ENCODE measurements around the gene BECN2.

BECN2 gene

DNA sequence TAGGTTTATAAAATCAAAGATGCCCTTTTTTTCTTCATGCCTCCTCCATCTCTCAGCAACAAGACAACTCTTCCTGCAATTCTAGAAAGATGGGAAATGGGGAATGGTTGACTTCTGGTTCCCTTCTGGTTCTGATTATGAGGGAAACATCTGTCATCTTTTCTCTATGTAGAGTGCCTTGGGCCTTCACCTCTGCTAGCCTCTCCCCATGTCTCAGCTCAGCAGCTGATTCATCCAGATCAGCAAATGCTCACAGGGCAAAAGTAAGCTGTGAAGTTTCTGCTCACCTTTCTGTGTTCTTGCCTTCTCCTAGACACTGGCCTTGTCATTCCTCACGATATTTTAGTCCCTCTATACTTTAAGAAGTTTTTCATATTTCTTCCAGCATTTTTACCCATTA, 17.8 kb upstream of the BECN2 start:
- Histone ChIP-seq H3K4me1 (ENCODE audit: control insufficient read depth, insufficient read depth, low read length, poor library complexity, severe bottlenecking) (no peaks in the 10 kb centered on the region), H3K36me3 (ENCODE audit: control insufficient read depth, insufficient read depth, low read length) (no peaks in the 10 kb centered on the region), H3K4me3 (ENCODE audit: extremely low read depth, insufficient read depth, low read length, poor library complexity, severe bottlenecking) (no peak overlapping the region), H3K9me3 (ENCODE audit: control insufficient read depth, low read length) (no peaks in the 10 kb centered on the region), H3K27ac (ENCODE audit: low read depth, low read length, severe bottlenecking) (no peak overlapping the region)
- 86% methylated on average over 1 of the region's 1 CpG; no CpG with 5 or more reads in 1 of the 2 experiments for WGBS, 2 experiments (ENCODE audit: insufficient coverage in 2 of 2)

- H3K4me3 ChIP-seq (ENCODE audit: extremely low read depth, insufficient read depth, low read length, poor library complexity, severe bottlenecking) = no peak overlapping the region
- no peaks in the 10 kb centered on the region for H3K9me3 ChIP-seq (ENCODE audit: control insufficient read depth, low read length)
- H3K4me1 ChIP-seq (ENCODE audit: control insufficient read depth, insufficient read depth, low read length, poor library complexity, severe bottlenecking) = no peaks in the 10 kb centered on the region
- WGBS, 2 experiments (ENCODE audit: insufficient coverage in 2 of 2) = 92 to 95% methylated on average over 3 of the region's 4 CpGs
- no peaks in the 10 kb centered on the region for H3K36me3 ChIP-seq (ENCODE audit: control insufficient read depth, insufficient read depth, low read length)
- H3K27ac ChIP-seq (ENCODE audit: low read depth, low read length, severe bottlenecking) = no peak overlapping the region
These were observed 14.8 kb upstream of the BECN2 start for GRCh38 chr1:241942738-241943137.

DNA sequence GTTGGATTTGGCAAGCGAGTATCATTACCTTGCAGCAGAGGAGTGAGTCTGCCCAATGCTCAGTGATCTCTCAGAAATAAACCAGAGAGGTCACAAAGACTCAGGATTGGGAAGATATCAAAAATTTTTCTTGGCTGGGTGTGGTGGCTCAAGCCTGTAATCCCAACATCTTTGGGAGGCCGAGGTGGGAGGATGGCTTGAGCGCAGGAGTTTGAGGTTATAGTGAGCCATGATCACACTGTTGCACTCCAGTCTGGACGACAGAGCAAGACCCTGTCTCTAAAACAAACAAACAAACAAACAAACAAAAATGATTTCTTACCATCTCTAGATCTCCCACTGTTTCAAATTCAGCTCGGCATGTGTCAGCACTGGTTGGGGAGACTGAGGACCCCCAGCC, 13.3 kb upstream of the BECN2 start:
- H3K27ac ChIP-seq (ENCODE audit: low read depth, low read length, severe bottlenecking) = no peak overlapping the region
- no peaks in the 10 kb centered on the region for H3K4me1 ChIP-seq (ENCODE audit: control insufficient read depth, insufficient read depth, low read length, poor library complexity, severe bottlenecking)
- 92 to 93% methylated on average over 2 to 3 of the region's 5 CpGs for WGBS, 2 experiments (ENCODE audit: insufficient coverage in 2 of 2)
- no peaks in the 10 kb centered on the region for H3K36me3 ChIP-seq (ENCODE audit: control insufficient read depth, insufficient read depth, low read length)
- no peak overlapping the region for H3K4me3 ChIP-seq (ENCODE audit: extremely low read depth, insufficient read depth, low read length, poor library complexity, severe bottlenecking)
- no peaks in the 10 kb centered on the region for H3K9me3 ChIP-seq (ENCODE audit: control insufficient read depth, low read length)

DNA sequence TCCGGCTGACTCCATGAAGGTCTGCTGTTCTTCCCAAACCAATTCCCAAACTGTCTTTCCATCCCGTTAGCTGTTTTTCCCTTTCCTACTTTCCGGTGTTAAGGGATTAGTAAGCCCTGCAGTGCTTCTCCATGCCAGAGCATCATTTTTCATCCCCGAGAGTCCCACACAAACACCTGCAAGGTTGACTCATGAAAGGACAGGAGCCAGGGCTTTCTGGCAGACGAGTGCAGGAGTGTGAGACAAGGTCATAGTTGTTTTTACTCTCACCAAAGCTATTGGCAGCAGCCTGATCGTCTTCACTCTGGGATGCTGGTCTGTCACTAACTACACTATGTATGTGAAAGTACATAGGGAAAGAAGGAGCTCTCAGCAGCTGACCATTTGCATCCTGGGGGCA, 10.2 kb upstream of the BECN2 start:
- H3K4me3 ChIP-seq (ENCODE audit: extremely low read depth, insufficient read depth, low read length, poor library complexity, severe bottlenecking) = no peak overlapping the region
- WGBS, 2 experiments (ENCODE audit: insufficient coverage in 2 of 2) = 90 to 97% methylated on average over 3 to 5 of the region's 6 CpGs
- no peak overlapping the region for H3K27ac ChIP-seq (ENCODE audit: low read depth, low read length, severe bottlenecking)
- no peaks in the 10 kb centered on the region for H3K4me1 ChIP-seq (ENCODE audit: control insufficient read depth, insufficient read depth, low read length, poor library complexity, severe bottlenecking)
- H3K9me3 ChIP-seq (ENCODE audit: control insufficient read depth, low read length) = no peaks in the 10 kb centered on the region
- no peaks in the 10 kb centered on the region for H3K36me3 ChIP-seq (ENCODE audit: control insufficient read depth, insufficient read depth, low read length)

- Histone ChIP-seq H3K9me3 (ENCODE audit: control insufficient read depth, low read length) (no peaks in the 10 kb centered on the region), H3K27ac (ENCODE audit: low read depth, low read length, severe bottlenecking) (no peak overlapping the region), H3K4me1 (ENCODE audit: control insufficient read depth, insufficient read depth, low read length, poor library complexity, severe bottlenecking) (no peaks in the 10 kb centered on the region), H3K4me3 (ENCODE audit: extremely low read depth, insufficient read depth, low read length, poor library complexity, severe bottlenecking) (no peak overlapping the region), H3K36me3 (ENCODE audit: control insufficient read depth, insufficient read depth, low read length) (no peaks in the 10 kb centered on the region)
- WGBS, 2 experiments (ENCODE audit: insufficient coverage in 2 of 2) = 79 to 91% methylated on average over 4 of the region's 5 CpGs
These were observed 7.2 kb upstream of the BECN2 start for GRCh38 chr1:241950390-241950789.

DNA sequence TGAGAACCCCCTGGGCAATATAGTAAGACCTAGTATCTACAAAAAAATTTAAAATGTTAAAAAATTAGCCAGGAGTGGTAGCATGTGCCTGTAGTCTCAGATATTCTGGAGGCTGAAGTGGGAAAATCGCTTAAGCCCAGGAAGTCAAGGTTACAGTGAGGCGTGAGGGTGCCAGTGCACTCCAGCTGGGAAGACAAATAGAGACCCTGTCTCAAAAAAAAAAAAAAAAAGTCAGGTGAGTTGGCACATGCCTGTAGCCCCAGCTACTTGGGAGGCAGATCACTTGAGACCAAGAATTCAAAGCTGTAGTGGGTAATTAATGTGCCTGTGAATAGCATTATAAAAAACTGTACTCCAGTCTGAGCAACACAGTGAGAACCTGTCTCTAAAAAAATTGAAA, 4.6 kb downstream of the BECN2 start:
- 83 to 96% methylated on average over 2 of the region's 2 CpGs for WGBS, 2 experiments (ENCODE audit: insufficient coverage in 2 of 2)
- Histone ChIP-seq H3K4me1 (ENCODE audit: control insufficient read depth, insufficient read depth, low read length, poor library complexity, severe bottlenecking) (no peaks in the 10 kb centered on the region), H3K4me3 (ENCODE audit: extremely low read depth, insufficient read depth, low read length, poor library complexity, severe bottlenecking) (no peak overlapping the region), H3K9me3 (ENCODE audit: control insufficient read depth, low read length) (no peaks in the 10 kb centered on the region), H3K36me3 (ENCODE audit: control insufficient read depth, insufficient read depth, low read length) (no peaks in the 10 kb centered on the region), H3K27ac (ENCODE audit: low read depth, low read length, severe bottlenecking) (no peak overlapping the region)

DNA sequence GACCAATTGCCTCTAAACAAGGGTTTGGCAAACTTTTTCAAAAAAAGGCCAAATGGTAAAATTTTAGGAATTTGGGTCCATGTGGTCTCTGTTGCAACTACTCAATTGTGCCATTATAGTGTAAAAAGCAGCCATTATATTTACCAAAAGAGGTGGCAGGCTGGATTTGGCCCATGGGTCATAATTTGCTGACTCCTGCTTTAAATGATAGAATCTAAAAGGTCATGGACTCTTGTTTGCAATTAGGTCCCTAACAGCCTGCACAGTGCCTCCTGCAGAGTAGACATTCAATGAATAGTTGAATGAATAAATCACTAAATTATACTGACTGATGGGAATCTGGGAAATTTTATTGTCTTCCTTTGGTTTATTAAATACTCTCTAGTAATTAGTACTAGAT, 6.2 kb downstream of the BECN2 start:
- Histone ChIP-seq H3K27ac (ENCODE audit: low read depth, low read length, severe bottlenecking) (no peak overlapping the region), H3K4me1 (ENCODE audit: control insufficient read depth, insufficient read depth, low read length, poor library complexity, severe bottlenecking) (no peaks in the 10 kb centered on the region), H3K4me3 (ENCODE audit: extremely low read depth, insufficient read depth, low read length, poor library complexity, severe bottlenecking) (no peak overlapping the region), H3K36me3 (ENCODE audit: control insufficient read depth, insufficient read depth, low read length) (no peaks in the 10 kb centered on the region), H3K9me3 (ENCODE audit: control insufficient read depth, low read length) (no peaks in the 10 kb centered on the region)

GRCh38 chr1:241964550-241965282, 7.1 kb downstream of the BECN2 start:
- Histone ChIP-seq H3K4me3 (ENCODE audit: extremely low read depth, insufficient read depth, low read length, poor library complexity, severe bottlenecking) (no peak overlapping the region), H3K4me1 (ENCODE audit: control insufficient read depth, insufficient read depth, low read length, poor library complexity, severe bottlenecking) (no peaks in the 10 kb centered on the region), H3K27ac (ENCODE audit: low read depth, low read length, severe bottlenecking) (no peak overlapping the region), H3K36me3 (ENCODE audit: control insufficient read depth, insufficient read depth, low read length) (no peaks in the 10 kb centered on the region), H3K9me3 (ENCODE audit: control insufficient read depth, low read length) (no peaks in the 10 kb centered on the region)
- WGBS, 2 experiments (ENCODE audit: insufficient coverage in 2 of 2) = 89 to 93% methylated on average over 7 to 8 of the region's 8 CpGs

- Histone ChIP-seq H3K4me1 (ENCODE audit: control insufficient read depth, insufficient read depth, low read length, poor library complexity, severe bottlenecking) (peaks cover 10% of the 10 kb centered on the region), H3K4me3 (ENCODE audit: extremely low read depth, insufficient read depth, low read length, poor library complexity, severe bottlenecking) (no peak overlapping the region), H3K27ac (ENCODE audit: low read depth, low read length, severe bottlenecking) (no peak overlapping the region), H3K9me3 (ENCODE audit: control insufficient read depth, low read length) (no peaks in the 10 kb centered on the region), H3K36me3 (ENCODE audit: control insufficient read depth, insufficient read depth, low read length) (no peaks in the 10 kb centered on the region)
- WGBS, 2 experiments (ENCODE audit: insufficient coverage in 2 of 2) = 50% methylated on average over 2 of the region's 4 CpGs; no CpG with 5 or more reads in 1 of the 2 experiments
These were observed 11.0 kb downstream of the BECN2 start for GRCh38 chr1:241968611-241969010.

DNA sequence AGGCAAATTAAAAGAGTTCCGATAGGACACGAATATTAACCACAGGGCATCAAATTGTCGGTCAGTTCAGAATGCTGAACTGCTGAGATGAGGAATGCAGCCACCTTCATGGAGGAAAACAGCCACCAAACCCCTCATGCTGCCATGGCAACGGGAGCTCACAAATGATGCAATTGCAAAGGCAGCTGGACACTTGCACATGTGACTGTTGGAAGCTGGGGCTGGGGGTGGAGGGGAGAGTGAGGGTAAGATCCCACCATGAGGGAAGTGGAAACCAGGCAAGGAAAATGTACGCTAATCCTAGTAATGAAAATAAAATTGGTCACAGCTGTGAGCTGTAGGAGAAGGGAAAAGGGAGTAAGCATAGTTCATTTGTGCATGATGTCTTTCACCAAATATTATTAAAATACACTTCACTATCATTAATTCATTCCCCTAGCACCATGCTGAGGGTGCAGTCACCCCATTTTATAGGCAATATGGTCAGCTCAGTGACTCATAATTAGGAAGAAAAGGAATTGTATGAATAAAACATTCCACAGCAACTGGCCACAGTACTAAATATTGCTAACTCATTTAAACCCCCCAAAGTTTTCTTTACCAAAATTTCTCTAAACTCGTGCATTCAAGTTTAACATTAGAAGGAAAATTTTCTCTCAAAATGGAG, 15.3 kb downstream of the BECN2 start:
- Histone ChIP-seq H3K36me3 (ENCODE audit: control insufficient read depth, insufficient read depth, low read length) (no peaks in the 10 kb centered on the region), H3K4me3 (ENCODE audit: extremely low read depth, insufficient read depth, low read length, poor library complexity, severe bottlenecking) (no peak overlapping the region), H3K4me1 (ENCODE audit: control insufficient read depth, insufficient read depth, low read length, poor library complexity, severe bottlenecking) (peaks cover 10% of the 10 kb centered on the region), H3K9me3 (ENCODE audit: control insufficient read depth, low read length) (no peaks in the 10 kb centered on the region), H3K27ac (ENCODE audit: low read depth, low read length, severe bottlenecking) (peak overlapping the region; percentile 72)
- 81 to 84% methylated on average over 3 to 5 of the region's 6 CpGs for WGBS, 2 experiments (ENCODE audit: insufficient coverage in 2 of 2)

GRCh38 chr1:241976229-241976628, 18.7 kb downstream of the BECN2 start:
- 100% methylated on average over 1 to 2 of the region's 6 CpGs for WGBS, 2 experiments (ENCODE audit: insufficient coverage in 2 of 2)

More at GRCh38 chr1:241976229-241976628, 18.7 kb downstream of the BECN2 start:
- Histone ChIP-seq H3K36me3 (ENCODE audit: control insufficient read depth, insufficient read depth, low read length) (no peaks in the 10 kb centered on the region), H3K9me3 (ENCODE audit: control insufficient read depth, low read length) (no peaks in the 10 kb centered on the region), H3K4me3 (ENCODE audit: extremely low read depth, insufficient read depth, low read length, poor library complexity, severe bottlenecking) (no peak overlapping the region), H3K4me1 (ENCODE audit: control insufficient read depth, insufficient read depth, low read length, poor library complexity, severe bottlenecking) (peaks cover 10% of the 10 kb centered on the region), H3K27ac (ENCODE audit: low read depth, low read length, severe bottlenecking) (no peak overlapping the region)
